ENCODE measurements around the gene PCAT7. TPM values are rescaled to one million over a fixed set of nuclear protein-coding genes. Genes with fewer than 3 reads are reported as not detected.

Gene PCAT7
- total and polyA plus RNA-seq, 2 of the 4 experiments (the other 2 are of a cell fraction) = not detected

DNA sequence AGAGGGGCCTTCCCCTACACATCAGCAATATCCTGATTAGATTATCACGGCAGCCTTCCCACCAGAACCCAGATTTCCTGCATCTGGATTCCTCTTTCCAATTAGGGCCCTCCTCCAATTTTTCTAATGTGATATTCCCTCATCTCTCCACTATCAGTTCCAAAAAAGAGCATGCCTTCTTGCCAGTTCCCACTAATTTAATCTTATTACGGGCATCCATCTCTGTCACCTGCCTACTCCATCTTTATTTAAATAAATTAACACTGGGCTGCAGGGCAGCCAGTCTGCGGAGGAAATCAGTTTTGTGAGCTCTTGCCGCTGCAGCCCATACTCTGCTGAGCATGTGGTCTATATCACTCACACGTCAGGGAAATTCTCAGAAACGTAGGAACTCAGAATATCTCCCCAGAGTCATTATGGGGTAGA is 55.3 kb downstream of the PCAT7 start:
- H2AK9ac ChIP-seq (replicated peaks; ENCODE audit: low read depth, low read length, poor library complexity) = no peak overlapping the region
- H3K18ac ChIP-seq (ENCODE audit: low read depth, low read length) = no peak overlapping the region
- H3K9me1 ChIP-seq (ENCODE audit: insufficient read depth, low read length) = no peaks in the 10 kb centered on the region
- ATAC-seq (ENCODE audit: low read depth) (no peak), DNase-seq (no peak)
- no peak overlapping the region for H2BK120ac ChIP-seq (ENCODE audit: low read depth, low read length)
- no peak overlapping the region for H4K8ac ChIP-seq (ENCODE audit: low read depth in 2 of 2, low read length in 2 of 2)
- CTCF ChIA-PET = interaction anchor here (0.6 kb wide), 1 partner anchor 54 kb away, joined by 3 read pairs; no protein-coding TSS in a partner anchor
- no peak overlapping the region for H3K4me3 ChIP-seq (ENCODE audit: insufficient read depth, low read depth, low read length)
- dilution Hi-C loops (cut with HindIII; ENCODE audit: low sequenced_read_pairs, unreplicated experiment) (no loop called here), in situ Hi-C loops (cut with MboI; ENCODE audit: low sequenced_read_pairs) (no loop called here), intact Hi-C loops (cut with micrococcal nuclease) (no loop called here)
- no peak overlapping the region for H4K91ac ChIP-seq (ENCODE audit: insufficient read depth, low read depth, low read length)
- no peak overlapping the region for H3K4me2 ChIP-seq (ENCODE audit: low read depth, low read length)
- BruUV-seq (replicated peaks) = no TSS peak
- no peak overlapping the region for H2BK20ac ChIP-seq (ENCODE audit: low read depth, low read length)
- no peaks in the 10 kb centered on the region for H3K36me3 ChIP-seq (ENCODE audit: control insufficient read depth, insufficient read depth, low read length)
- H2BK5ac ChIP-seq (ENCODE audit: low read depth, low read length, poor library complexity, severe bottlenecking) = no peak overlapping the region
- H3K9ac ChIP-seq (ENCODE audit: low read depth, low read length) = no peak overlapping the region
- peaks cover 46% of the 10 kb centered on the region for H3K27me3 ChIP-seq (ENCODE audit: control insufficient read depth, insufficient read depth, low read length)
- no peaks in the 10 kb centered on the region for H3K9me3 ChIP-seq (ENCODE audit: control insufficient read depth, insufficient read depth, low read length)
- no peaks in the 10 kb centered on the region for H4K20me1 ChIP-seq (ENCODE audit: insufficient read depth, low read length)
- TF ChIP-seq SMC3 (IDR thresholded peaks at IDR 0.05; ENCODE audit: low read depth, low read length) (no peak), RCOR1 (IDR thresholded peaks at IDR 0.05; ENCODE audit: insufficient replicate concordance, low read length) (no peak), RFX5 (IDR thresholded peaks at IDR 0.05; ENCODE audit: low read depth, low read length) (no peak), CHD1 (IDR thresholded peaks at IDR 0.05; ENCODE audit: low read depth, low read length) (no peak), RAD21 (IDR thresholded peaks at IDR 0.05; ENCODE audit: low read length) (no peak), MAFK (IDR thresholded peaks at IDR 0.05; ENCODE audit: low read depth, low read length) (no peak), MAZ (IDR thresholded peaks at IDR 0.05; ENCODE audit: borderline replicate concordance, low read depth, low read length) (no peak)
- TF ChIP-seq, protein P1, sequence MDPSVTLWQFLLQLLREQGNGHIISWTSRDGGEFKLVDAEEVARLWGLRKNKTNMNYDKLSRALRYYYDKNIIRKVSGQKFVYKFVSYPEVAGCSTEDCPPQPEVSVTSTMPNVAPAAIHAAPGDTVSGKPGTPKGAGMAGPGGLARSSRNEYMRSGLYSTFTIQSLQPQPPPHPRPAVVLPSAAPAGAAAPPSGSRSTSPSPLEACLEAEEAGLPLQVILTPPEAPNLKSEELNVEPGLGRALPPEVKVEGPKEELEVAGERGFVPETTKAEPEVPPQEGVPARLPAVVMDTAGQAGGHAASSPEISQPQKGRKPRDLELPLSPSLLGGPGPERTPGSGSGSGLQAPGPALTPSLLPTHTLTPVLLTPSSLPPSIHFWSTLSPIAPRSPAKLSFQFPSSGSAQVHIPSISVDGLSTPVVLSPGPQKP (IDR thresholded peaks at IDR 0.05; ENCODE audit: borderline replicate concordance, low read depth, low read length) = no peak
- TF ChIP-seq, protein P2, sequence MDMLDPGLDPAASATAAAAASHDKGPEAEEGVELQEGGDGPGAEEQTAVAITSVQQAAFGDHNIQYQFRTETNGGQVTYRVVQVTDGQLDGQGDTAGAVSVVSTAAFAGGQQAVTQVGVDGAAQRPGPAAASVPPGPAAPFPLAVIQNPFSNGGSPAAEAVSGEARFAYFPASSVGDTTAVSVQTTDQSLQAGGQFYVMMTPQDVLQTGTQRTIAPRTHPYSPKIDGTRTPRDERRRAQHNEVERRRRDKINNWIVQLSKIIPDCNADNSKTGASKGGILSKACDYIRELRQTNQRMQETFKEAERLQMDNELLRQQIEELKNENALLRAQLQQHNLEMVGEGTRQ (IDR thresholded peaks at IDR 0.05; ENCODE audit: low read depth, low read length) = no peak
- POLR2A ChIA-PET (ENCODE audit: unreplicated experiment) = no interaction called here
- WGBS, 2 experiments (ENCODE audit: extremely low coverage in 2 of 2, insufficient read length in 1 of 2) = 40% methylated on average over 1 of the region's 6 CpGs; no CpG with 5 or more reads in 1 of the 2 experiments
- H3K27ac ChIP-seq (ENCODE audit: insufficient read depth, low read length) = no peak overlapping the region
- no peak overlapping the region for H3K4ac ChIP-seq (ENCODE audit: low read depth, low read length)
- H3K4me1 ChIP-seq (ENCODE audit: control insufficient read depth, insufficient read depth, low read length) = no peaks in the 10 kb centered on the region
- no peak overlapping the region for H2AK5ac ChIP-seq (ENCODE audit: low read depth, low read length)
- no peak overlapping the region for H3K23ac ChIP-seq (ENCODE audit: low read depth, low read length)
- H3K79me1 ChIP-seq (ENCODE audit: low read depth in 1 of 2, low read length in 2 of 2) = no peaks in the 10 kb centered on the region
- no peak overlapping the region for H3K56ac ChIP-seq (ENCODE audit: extremely low read depth, insufficient read depth, low read length)
- no peak overlapping the region for H2AFZ ChIP-seq (replicated peaks; ENCODE audit: low read length, poor library complexity)
- no peak overlapping the region for H2BK15ac ChIP-seq (ENCODE audit: low read depth, low read length)
- H4K5ac ChIP-seq (ENCODE audit: low read depth, low read length) = no peak overlapping the region
- no peak overlapping the region for H3K14ac ChIP-seq (replicated peaks; ENCODE audit: low read depth, low read length)

Data from IMR-90 (cell line).